K562 (cell line): Measurements from ENCODE around the gene DOCK4.

Experiments used
- ATF3 ChIP-seq, 2 experiments: fragments of 450-650 bp in 1 of 2; sonication (generic) in 1 of 2; formaldehyde crosslinking in 1 of 2; IDR thresholded peaks in 1 of 2; conservative IDR thresholded peaks in 1 of 2; 2 replicates each; pipeline versions ENCODE4 v1.6.1 to v1.8.1; 2016 to 2023; ENCODE audit warnings: mild to moderate bottlenecking in 2 of 2, moderate library complexity in 2 of 2, inconsistent platforms in 1 of 2, missing genetic modification reagents in 1 of 2
- GABPA ChIP-seq: fragments of 200-800 bp; sonication (Bioruptor generic); conservative IDR thresholded peaks from 2 replicates; pipeline ENCODE4 v1.6.1; 2016; ENCODE audit warnings: low read depth, missing genetic modification characterization, missing compliant biosample characterization
- KAT7 ChIP-seq: sonication (generic); formaldehyde crosslinking; IDR thresholded peaks from 2 replicates; pipeline ENCODE4 v1.8.0; 2022; ENCODE audit warnings: missing genetic modification reagents, mild to moderate bottlenecking, borderline replicate concordance
- NCOA4 ChIP-seq: fragments of 450-650 bp; IDR thresholded peaks from 2 replicates; pipeline ENCODE4 v1.6.1; 2018; ENCODE audit warnings: mild to moderate bottlenecking; ENCODE audit not compliant: partially characterized antibody
- POLR2A ChIP-seq: fragments of 450-650 bp; conservative IDR thresholded peaks from 2 replicates; pipeline ENCODE4 v1.6.1; 2016
- POLR2AphosphoS2 ChIP-seq: IDR thresholded peaks from 2 replicates; pipeline ENCODE4 v1.6.1; 2012; ENCODE audit warnings: low read length, improper control_type of control experiment
- TARDBP ChIP-seq: fragments of 450-650 bp; IDR thresholded peaks from 2 replicates; pipeline ENCODE4 v1.6.1; 2016
- TGIF2 ChIP-seq: sonication (generic); formaldehyde crosslinking; IDR thresholded peaks from 2 replicates; pipeline ENCODE4 v1.8.1; 2022; ENCODE audit warnings: mild to moderate bottlenecking, missing genetic modification reagents, moderate library complexity
- TSC22D4 ChIP-seq: fragments of 450-650 bp; IDR thresholded peaks from 2 replicates; pipeline ENCODE4 v1.6.1; 2016; ENCODE audit warnings: missing genetic modification characterization, missing biosample characterization, control low read depth
- ZNF644 ChIP-seq: fragments of 200-800 bp; sonication (Bioruptor generic); IDR thresholded peaks from 2 replicates; pipeline ENCODE4 v1.6.1; 2016; ENCODE audit warnings: low read depth, missing genetic modification characterization, missing compliant biosample characterization
- TF ChIP-seq, protein P1 (sequence below): fragments of 250-450 bp; sonication (Bioruptor Pico); IDR thresholded peaks from 2 replicates; pipeline ENCODE4 v1.8.0; 2022; ENCODE audit warnings: moderate library complexity, mild to moderate bottlenecking, inconsistent platforms
- TF ChIP-seq, protein P2 (sequence below): fragments of 250-450 bp; sonication (Bioruptor Pico); IDR thresholded peaks from 2 replicates; pipeline ENCODE4 v1.5.1; 2021; ENCODE audit warnings: mild to moderate bottlenecking
- TF ChIP-seq, protein P3 (sequence below), 3 experiments: IDR thresholded peaks in 2 of 3; conservative IDR thresholded peaks in 1 of 3; 2 replicates each; pipeline ENCODE4 v1.5.1; 2011 to 2012; ENCODE audit warnings: low read length in 3 of 3, mild to moderate bottlenecking in 3 of 3, control low read depth in 2 of 3, improper control_type of control experiment in 1 of 3, inconsistent platforms in 1 of 3, low read depth in 1 of 3, mixed read lengths in 1 of 3, moderate library complexity in 1 of 3; ENCODE audit not compliant: insufficient read depth in 2 of 3

DNA sequence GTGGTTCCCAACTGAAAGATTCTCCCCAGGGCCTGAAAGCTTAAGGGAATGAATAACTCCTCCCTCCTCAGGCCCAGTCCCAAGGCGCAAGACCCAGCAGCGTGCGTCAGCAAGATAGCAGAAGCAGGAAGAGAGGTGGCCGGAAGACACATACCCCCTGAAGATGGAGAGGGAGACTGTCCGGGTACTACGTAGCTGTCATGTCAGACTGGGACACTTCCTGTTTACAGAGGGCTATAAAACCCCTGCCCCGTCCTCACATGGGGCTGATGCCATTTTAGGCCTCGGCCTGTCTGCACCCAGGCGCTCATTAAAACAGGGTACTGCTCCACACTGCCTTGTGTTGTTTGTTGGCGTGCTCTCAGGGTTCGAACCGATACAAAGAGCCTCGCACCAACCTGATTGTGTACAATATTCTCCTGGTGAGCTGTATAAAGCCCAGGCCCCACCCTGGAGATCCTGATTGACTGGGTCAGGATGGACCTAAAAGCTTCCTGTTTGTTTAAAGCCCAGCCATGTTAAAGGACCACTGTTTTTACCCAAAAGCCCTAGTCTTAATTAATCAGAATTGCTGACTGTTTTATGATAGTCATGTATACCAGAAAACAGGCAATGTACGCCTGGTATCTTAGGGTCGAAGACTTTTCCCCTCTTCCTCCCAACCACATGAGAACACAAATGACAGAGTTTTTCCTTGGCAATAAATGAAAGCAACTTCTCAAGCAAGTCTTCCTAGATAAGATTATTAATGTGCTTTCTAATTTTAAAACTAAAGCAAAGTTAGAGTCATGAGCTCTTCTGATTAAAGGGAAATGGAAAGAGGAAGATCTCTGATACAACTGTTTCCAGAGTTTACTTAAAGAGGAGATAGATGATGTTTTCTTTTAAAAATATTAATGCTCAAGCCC lies 251.5 kb downstream of the DOCK4 start:
- no peak for TF ChIP-seq ATF3 (IDR thresholded peaks at IDR 0.05)
- TF ChIP-seq ATF3 (CRISPR knock-in tag; conservative IDR thresholded peaks at IDR 0.05) = no peak
- no peak for TF ChIP-seq POLR2AphosphoS2
- no peak for TF ChIP-seq ZNF644
- no peak for TF ChIP-seq TARDBP
- TF ChIP-seq, protein P1, sequence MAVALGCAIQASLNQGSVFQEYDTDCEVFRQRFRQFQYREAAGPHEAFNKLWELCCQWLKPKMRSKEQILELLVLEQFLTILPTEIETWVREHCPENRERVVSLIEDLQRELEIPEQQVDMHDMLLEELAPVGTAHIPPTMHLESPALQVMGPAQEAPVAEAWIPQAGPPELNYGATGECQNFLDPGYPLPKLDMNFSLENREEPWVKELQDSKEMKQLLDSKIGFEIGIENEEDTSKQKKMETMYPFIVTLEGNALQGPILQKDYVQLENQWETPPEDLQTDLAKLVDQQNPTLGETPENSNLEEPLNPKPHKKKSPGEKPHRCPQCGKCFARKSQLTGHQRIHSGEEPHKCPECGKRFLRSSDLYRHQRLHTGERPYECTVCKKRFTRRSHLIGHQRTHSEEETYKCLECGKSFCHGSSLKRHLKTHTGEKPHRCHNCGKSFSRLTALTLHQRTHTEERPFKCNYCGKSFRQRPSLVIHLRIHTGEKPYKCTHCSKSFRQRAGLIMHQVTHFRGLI = no peak
- TF ChIP-seq TSC22D4 (tag) = no peak
- TF ChIP-seq TGIF2 = no peak
- TF ChIP-seq, protein P2, sequence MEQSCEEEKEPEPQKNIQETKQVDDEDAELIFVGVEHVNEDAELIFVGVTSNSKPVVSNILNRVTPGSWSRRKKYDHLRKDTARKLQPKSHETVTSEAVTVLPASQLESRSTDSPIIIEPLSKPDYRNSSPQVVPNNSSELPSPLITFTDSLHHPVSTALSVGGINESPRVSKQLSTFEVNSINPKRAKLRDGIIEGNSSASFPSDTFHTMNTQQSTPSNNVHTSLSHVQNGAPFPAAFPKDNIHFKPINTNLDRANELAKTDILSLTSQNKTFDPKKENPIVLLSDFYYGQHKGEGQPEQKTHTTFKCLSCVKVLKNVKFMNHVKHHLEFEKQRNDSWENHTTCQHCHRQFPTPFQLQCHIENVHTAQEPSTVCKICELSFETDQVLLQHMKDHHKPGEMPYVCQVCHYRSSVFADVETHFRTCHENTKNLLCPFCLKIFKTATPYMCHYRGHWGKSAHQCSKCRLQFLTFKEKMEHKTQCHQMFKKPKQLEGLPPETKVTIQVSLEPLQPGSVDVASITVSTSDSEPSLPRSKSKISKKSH (CRISPR knock-in tag) = no peak
- peak; percentile 56 for TF ChIP-seq GABPA (tag)
- TF ChIP-seq, protein P3, sequence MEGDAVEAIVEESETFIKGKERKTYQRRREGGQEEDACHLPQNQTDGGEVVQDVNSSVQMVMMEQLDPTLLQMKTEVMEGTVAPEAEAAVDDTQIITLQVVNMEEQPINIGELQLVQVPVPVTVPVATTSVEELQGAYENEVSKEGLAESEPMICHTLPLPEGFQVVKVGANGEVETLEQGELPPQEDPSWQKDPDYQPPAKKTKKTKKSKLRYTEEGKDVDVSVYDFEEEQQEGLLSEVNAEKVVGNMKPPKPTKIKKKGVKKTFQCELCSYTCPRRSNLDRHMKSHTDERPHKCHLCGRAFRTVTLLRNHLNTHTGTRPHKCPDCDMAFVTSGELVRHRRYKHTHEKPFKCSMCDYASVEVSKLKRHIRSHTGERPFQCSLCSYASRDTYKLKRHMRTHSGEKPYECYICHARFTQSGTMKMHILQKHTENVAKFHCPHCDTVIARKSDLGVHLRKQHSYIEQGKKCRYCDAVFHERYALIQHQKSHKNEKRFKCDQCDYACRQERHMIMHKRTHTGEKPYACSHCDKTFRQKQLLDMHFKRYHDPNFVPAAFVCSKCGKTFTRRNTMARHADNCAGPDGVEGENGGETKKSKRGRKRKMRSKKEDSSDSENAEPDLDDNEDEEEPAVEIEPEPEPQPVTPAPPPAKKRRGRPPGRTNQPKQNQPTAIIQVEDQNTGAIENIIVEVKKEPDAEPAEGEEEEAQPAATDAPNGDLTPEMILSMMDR (IDR thresholded peaks at IDR 0.05 in 2 of 3, conservative IDR thresholded peaks at IDR 0.05 in 1 of 3; ENCODE audit: insufficient read depth in 2 of 3, low read depth in 1 of 3, low read length in 3 of 3) = no peak
- no peak for TF ChIP-seq POLR2A
- TF ChIP-seq NCOA4 = no peak
- no peak for TF ChIP-seq KAT7 (CRISPR knock-in tag)
